Measurements from ENCODE around the gene ZSWIM7.

ZSWIM7 gene

GRCh38 chr17:15952916-15953790 lies 46.4 kb downstream of the ZSWIM7 start:
- H3K4me1 ChIP-seq (ENCODE audit: control extremely low read depth in 1 of 4, control insufficient read depth in 4 of 4, insufficient read depth in 4 of 4, low read length in 3 of 4), result peaks cover under 1 to 27% (median 14%) of the 10 kb centered on the region in 4 experiments
- DNase-seq, result no peak
- ChIA-PET POLR2A (no interaction called here), CTCF (no interaction called here)
- WGBS (ENCODE audit: insufficient coverage), result 91% methylated on average over 19 of the region's 22 CpGs
- no peaks in the 10 kb centered on the region for H3K9me3 ChIP-seq (ENCODE audit: control extremely low read depth in 1 of 5, control insufficient read depth in 4 of 5, insufficient read depth in 2 of 5, low read depth in 1 of 5, low read length in 4 of 5)
- H3K36me3 ChIP-seq (ENCODE audit: control insufficient read depth in 4 of 4, insufficient read depth in 4 of 4, low read length in 3 of 4), result peaks cover 0 to 6% (median 0%) of the 10 kb centered on the region in 4 experiments
- no peak overlapping the region for H3K4me3 ChIP-seq (ENCODE audit: control insufficient read depth in 1 of 7, extremely low read depth in 1 of 7, insufficient read depth in 4 of 7, low read depth in 2 of 7, low read length in 6 of 7)
- H3K27ac ChIP-seq (ENCODE audit: insufficient read depth in 1 of 2, low read depth in 1 of 2, low read length in 2 of 2, poor library complexity in 1 of 2, severe bottlenecking in 2 of 2), result no peak overlapping the region
- no peaks in the 10 kb centered on the region for H3K27me3 ChIP-seq (replicated peaks in 2 of 5; ENCODE audit: control insufficient read depth in 4 of 5, insufficient read depth in 5 of 5, low read length in 4 of 5)

- WGBS (ENCODE audit: insufficient coverage), result 90% methylated on average over 3 of the region's 7 CpGs
- Histone ChIP-seq H3K36me3 (ENCODE audit: control insufficient read depth in 4 of 4, insufficient read depth in 4 of 4, low read length in 3 of 4) (peaks cover 0 to 9% (median 0%) of the 10 kb centered on the region in 4 experiments), H3K27ac (ENCODE audit: insufficient read depth in 1 of 2, low read depth in 1 of 2, low read length in 2 of 2, poor library complexity in 1 of 2, severe bottlenecking in 2 of 2) (no peak overlapping the region), H3K9me3 (ENCODE audit: control extremely low read depth in 1 of 5, control insufficient read depth in 4 of 5, insufficient read depth in 2 of 5, low read depth in 1 of 5, low read length in 4 of 5) (no peaks in the 10 kb centered on the region), H3K4me3 (ENCODE audit: control insufficient read depth in 1 of 7, extremely low read depth in 1 of 7, insufficient read depth in 4 of 7, low read depth in 2 of 7, low read length in 6 of 7) (no peak overlapping the region), H3K27me3 (replicated peaks in 2 of 5; ENCODE audit: control insufficient read depth in 4 of 5, insufficient read depth in 5 of 5, low read length in 4 of 5) (no peaks in the 10 kb centered on the region), H3K4me1 (ENCODE audit: control extremely low read depth in 1 of 4, control insufficient read depth in 4 of 4, insufficient read depth in 4 of 4, low read length in 3 of 4) (peaks cover 0 to 25% (median 7%) of the 10 kb centered on the region in 4 experiments)
- ChIA-PET CTCF (no interaction called here), POLR2A (interaction anchor here (0.6 kb wide), 1 partner anchor 47 kb away, joined by 3 read pairs; the partner anchor contains the start of genes TTC19 and ZSWIM7)
- no peak for DNase-seq
Observed at GRCh38 chr17:15952048-15952532, 47.4 kb downstream of the ZSWIM7 start.

- H3K4me1 ChIP-seq (ENCODE audit: control extremely low read depth in 1 of 4, control insufficient read depth in 4 of 4, insufficient read depth in 4 of 4, low read length in 3 of 4), result peaks cover 0 to 25% (median 5%) of the 10 kb centered on the region in 4 experiments
- ChIA-PET POLR2A (no interaction called here), CTCF (no interaction called here)
- H3K27me3 ChIP-seq (replicated peaks in 2 of 5; ENCODE audit: control insufficient read depth in 4 of 5, insufficient read depth in 5 of 5, low read length in 4 of 5), result no peaks in the 10 kb centered on the region
- H3K9me3 ChIP-seq (ENCODE audit: control extremely low read depth in 1 of 5, control insufficient read depth in 4 of 5, insufficient read depth in 2 of 5, low read depth in 1 of 5, low read length in 4 of 5), result no peaks in the 10 kb centered on the region
- WGBS (ENCODE audit: insufficient coverage), result 100% methylated on average over 3 of the region's 6 CpGs
- H3K4me3 ChIP-seq (ENCODE audit: control insufficient read depth in 1 of 7, extremely low read depth in 1 of 7, insufficient read depth in 4 of 7, low read depth in 2 of 7, low read length in 6 of 7), result no peak overlapping the region
- H3K36me3 ChIP-seq (ENCODE audit: control insufficient read depth in 4 of 4, insufficient read depth in 4 of 4, low read length in 3 of 4), result peaks cover 0 to 9% (median 0%) of the 10 kb centered on the region in 4 experiments
- H3K27ac ChIP-seq (ENCODE audit: insufficient read depth in 1 of 2, low read depth in 1 of 2, low read length in 2 of 2, poor library complexity in 1 of 2, severe bottlenecking in 2 of 2), result no peak overlapping the region
- DNase-seq, result no peak
Observed at GRCh38 chr17:15951368-15952047, 48.0 kb downstream of the ZSWIM7 start.

GRCh38 chr17:15947976-15948752 lies 51.3 kb downstream of the ZSWIM7 start:
- 100% methylated on average over 7 of the region's 16 CpGs for WGBS (ENCODE audit: insufficient coverage)
- H3K4me1 ChIP-seq (ENCODE audit: control extremely low read depth in 1 of 4, control insufficient read depth in 4 of 4, insufficient read depth in 4 of 4, low read length in 3 of 4), result peaks cover 0 to 42% (median 24%) of the 10 kb centered on the region in 4 experiments
- DNase-seq, result no peak
- CTCF ChIA-PET, result interaction anchor here (1.0 kb wide), 2 partner anchors 10 to 19 kb away, joined by 4 read pairs; no protein-coding TSS in a partner anchor
- POLR2A ChIA-PET, result interaction anchor here (0.7 kb wide), 1 partner anchor 22 kb away, joined by 3 read pairs; no protein-coding TSS in a partner anchor
- H3K9me3 ChIP-seq (ENCODE audit: control extremely low read depth in 1 of 5, control insufficient read depth in 4 of 5, insufficient read depth in 2 of 5, low read depth in 1 of 5, low read length in 4 of 5), result no peaks in the 10 kb centered on the region
- H3K36me3 ChIP-seq (ENCODE audit: control insufficient read depth in 4 of 4, insufficient read depth in 4 of 4, low read length in 3 of 4), result peaks cover 0 to 9% (median 0%) of the 10 kb centered on the region in 4 experiments
- H3K27ac ChIP-seq (ENCODE audit: insufficient read depth in 1 of 2, low read depth in 1 of 2, low read length in 2 of 2, poor library complexity in 1 of 2, severe bottlenecking in 2 of 2), result no peak overlapping the region
- no peak overlapping the region for H3K4me3 ChIP-seq (ENCODE audit: control insufficient read depth in 1 of 7, extremely low read depth in 1 of 7, insufficient read depth in 4 of 7, low read depth in 2 of 7, low read length in 6 of 7)
- H3K27me3 ChIP-seq (replicated peaks in 2 of 5; ENCODE audit: control insufficient read depth in 4 of 5, insufficient read depth in 5 of 5, low read length in 4 of 5), result peaks cover 0 to 22% (median 0%) of the 10 kb centered on the region in 5 experiments

- no CpG with 5 or more reads among the region's 3 CpGs for WGBS (ENCODE audit: insufficient coverage)
- ChIA-PET POLR2A (interaction anchor here (0.6 kb wide), 1 partner anchor 23 kb away, joined by 4 read pairs; no protein-coding TSS in a partner anchor), CTCF (interaction anchor here (1.0 kb wide), 1 partner anchor 11 kb away, joined by 4 read pairs; no protein-coding TSS in a partner anchor)
- H3K4me1 ChIP-seq (ENCODE audit: control extremely low read depth in 1 of 4, control insufficient read depth in 4 of 4, insufficient read depth in 4 of 4, low read length in 3 of 4), result peaks cover 0 to 49% (median 28%) of the 10 kb centered on the region in 4 experiments
- H3K27ac ChIP-seq (ENCODE audit: insufficient read depth in 1 of 2, low read depth in 1 of 2, low read length in 2 of 2, poor library complexity in 1 of 2, severe bottlenecking in 2 of 2), result no peak overlapping the region
- peaks cover 0 to 6% (median 0%) of the 10 kb centered on the region in 4 experiments for H3K36me3 ChIP-seq (ENCODE audit: control insufficient read depth in 4 of 4, insufficient read depth in 4 of 4, low read length in 3 of 4)
- H3K9me3 ChIP-seq (ENCODE audit: control extremely low read depth in 1 of 5, control insufficient read depth in 4 of 5, insufficient read depth in 2 of 5, low read depth in 1 of 5, low read length in 4 of 5), result no peaks in the 10 kb centered on the region
- H3K27me3 ChIP-seq (replicated peaks in 2 of 5; ENCODE audit: control insufficient read depth in 4 of 5, insufficient read depth in 5 of 5, low read length in 4 of 5), result peaks cover 0 to 22% (median 0%) of the 10 kb centered on the region in 5 experiments
- H3K4me3 ChIP-seq (ENCODE audit: control insufficient read depth in 1 of 7, extremely low read depth in 1 of 7, insufficient read depth in 4 of 7, low read depth in 2 of 7, low read length in 6 of 7), result peak overlapping the region in 1 of 7 experiments; percentile 73
- no peak for DNase-seq
Observed at GRCh38 chr17:15947271-15947670, 52.2 kb downstream of the ZSWIM7 start.

GRCh38 chr17:15946611-15947120 lies 52.8 kb downstream of the ZSWIM7 start:
- H3K4me1 ChIP-seq (ENCODE audit: control extremely low read depth in 1 of 4, control insufficient read depth in 4 of 4, insufficient read depth in 4 of 4, low read length in 3 of 4), result peaks cover 0 to 49% (median 29%) of the 10 kb centered on the region in 4 experiments
- ChIA-PET POLR2A (interaction anchor here (0.6 kb wide), 1 partner anchor 24 kb away, joined by 4 read pairs; no protein-coding TSS in a partner anchor), CTCF (interaction anchor here (1.0 to 3.4 kb wide), 6 partner anchors 12 to 54 kb away, joined by 3 to 14 read pairs (median 4); partner anchors contain the start of genes TTC19 and ZSWIM7)
- H3K27me3 ChIP-seq (replicated peaks in 2 of 5; ENCODE audit: control insufficient read depth in 4 of 5, insufficient read depth in 5 of 5, low read length in 4 of 5), result peaks cover 0 to 22% (median 0%) of the 10 kb centered on the region in 5 experiments
- peaks cover 0 to 4% (median 0%) of the 10 kb centered on the region in 5 experiments for H3K9me3 ChIP-seq (ENCODE audit: control extremely low read depth in 1 of 5, control insufficient read depth in 4 of 5, insufficient read depth in 2 of 5, low read depth in 1 of 5, low read length in 4 of 5)
- H3K4me3 ChIP-seq (ENCODE audit: control insufficient read depth in 1 of 7, extremely low read depth in 1 of 7, insufficient read depth in 4 of 7, low read depth in 2 of 7, low read length in 6 of 7), result peak overlapping the region in 2 of 7 experiments; percentile 73 to 80
- 86% methylated on average over 9 of the region's 9 CpGs for WGBS (ENCODE audit: insufficient coverage)
- no peak overlapping the region for H3K27ac ChIP-seq (ENCODE audit: insufficient read depth in 1 of 2, low read depth in 1 of 2, low read length in 2 of 2, poor library complexity in 1 of 2, severe bottlenecking in 2 of 2)
- DNase-seq, result no peak
- peaks cover 0 to 6% (median 0%) of the 10 kb centered on the region in 4 experiments for H3K36me3 ChIP-seq (ENCODE audit: control insufficient read depth in 4 of 4, insufficient read depth in 4 of 4, low read length in 3 of 4)

Measured in common myeloid progenitor, CD34-positive (primary cell).